Esophagus muscularis mucosa (tissue), 4 donors: ENCODE measurements around the gene TMEM229B. TPM values are rescaled to one million over a fixed set of nuclear protein-coding genes. Genes with fewer than 3 reads are reported as not detected.
"Not testable (repeated sequence)": the region's sequence is repeated elsewhere in the genome, so short reads cannot be mapped to it uniquely, and the experiment has no call there.

ENCODE experiments used
- DNase-seq: peaks from one replicate; pipeline ENCODE4 v3.0.0-alpha.2; 2017; ENCODE audit errors: extremely low spot score
- H3K27ac ChIP-seq, 4 donors: fragments of 200-600 bp; sonication (generic); replicated peaks in 1 of 4; 1 replicate in 3 of 4; 2 replicates in 1 of 4; pipeline ENCODE4 v1.5.1; 2016 to 2019; ENCODE audit warnings: mild to moderate bottlenecking in 1 of 4
- H3K27me3 ChIP-seq, 4 donors: fragments of 200-600 bp; sonication (generic); one replicate each; pipeline versions ENCODE4 v1.5.1 to v1.6.0; 2016 to 2019
- H3K36me3 ChIP-seq, 4 donors: fragments of 200-600 bp; sonication (generic); one replicate each; pipeline ENCODE4 v1.5.1; 2016 to 2019
- H3K4me1 ChIP-seq, 4 donors: fragments of 200-600 bp; sonication (generic); one replicate each; pipeline ENCODE4 v1.5.1; 2016 to 2019
- H3K4me3 ChIP-seq, 4 donors: fragments of 200-600 bp; sonication (generic); 1 replicate in 2 of 4; 2 replicates in 2 of 4; pipeline ENCODE4 v1.5.1; 2016 to 2019; ENCODE audit warnings: mild to moderate bottlenecking in 4 of 4, moderate library complexity in 1 of 4
- H3K9me3 ChIP-seq, 4 donors: fragments of 200-600 bp; sonication (generic); 1 replicate in 3 of 4; 2 replicates in 1 of 4; pipeline ENCODE4 v1.5.1; 2016 to 2019
- EP300 ChIP-seq: sonication (generic); formaldehyde crosslinking; IDR thresholded peaks from one replicate; pipeline ENCODE4 v1.6.1; 2017; ENCODE audit warnings: antibody characterized with exemption
- POLR2A ChIP-seq: fragments of 450-650 bp; IDR thresholded peaks from one replicate; pipeline ENCODE4 v1.6.1; 2017; ENCODE audit warnings: antibody characterized with exemption, moderate library complexity, mild to moderate bottlenecking, low read depth
- POLR2AphosphoS5 ChIP-seq, 2 donors: sonication (generic); formaldehyde crosslinking; IDR thresholded peaks; one replicate each; pipeline ENCODE4 v1.6.1; 2017; ENCODE audit warnings: antibody characterized with exemption in 2 of 2
- WGBS: methylation state at CpG from one replicate; pipeline ENCODE4 v1.1.5; 2018; 5-methylcytosine and 5-hydroxymethylcytosine counted together
- intact Hi-C: fragments of 100-400 bp; cut with DNase I; formaldehyde crosslinking; loops from one replicate; pipeline ENCODE4 v1.15.1; 2023
- total RNA-seq, 4 donors: library from RNA; depleted of rRNA; stranded (reverse); fragments of >200 nt; gene quantifications; one replicate each; pipeline versions ENCODE4 v1.1.0 to v1.2.1, GENCODE V29; 2016
- TF ChIP-seq, protein P1 (sequence below), 3 experiments: fragments of 200-600 bp in 2 of 3; fragments of 450-650 bp in 1 of 3; sonication (generic) in 2 of 3; IDR thresholded peaks; one replicate each; pipeline ENCODE4 v1.5.1; 2017 to 2019; ENCODE audit warnings: antibody characterized with exemption in 3 of 3, mild to moderate bottlenecking in 2 of 3, moderate library complexity in 1 of 3

TMEM229B gene
- total RNA-seq, 4 donors from 2014 or later = 2.0 to 4.2 (median 3.4) TPM

DNA sequence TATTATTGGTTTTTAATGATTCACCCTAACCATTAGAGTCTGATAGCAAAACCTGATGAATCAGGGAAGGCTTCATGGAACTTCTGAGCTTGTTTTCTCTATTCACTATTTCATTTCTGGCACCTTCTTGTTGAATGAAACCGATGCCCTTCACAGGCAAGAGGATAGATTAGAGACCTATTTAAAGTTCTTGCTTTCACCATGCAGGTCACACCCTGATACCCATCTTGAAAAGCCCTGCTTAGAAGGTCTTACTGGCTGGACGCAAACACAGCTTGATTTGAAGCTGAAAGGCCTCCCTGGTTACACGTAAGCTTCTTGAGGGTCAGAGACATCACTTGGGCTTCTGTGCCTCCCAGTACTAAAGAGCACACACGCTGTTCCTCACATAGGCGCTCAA, 29.2 kb downstream of the TMEM229B start:
- Histone ChIP-seq H3K4me3 (no peak overlapping the region), H3K27ac (no peak overlapping the region), H3K4me1 (peaks cover 0 to 3% (median 0%) of the 10 kb centered on the region in 4 donors), H3K36me3 (no peaks in the 10 kb centered on the region), H3K9me3 (no peaks in the 10 kb centered on the region), H3K27me3 (peaks cover 0 to 7% (median 0%) of the 10 kb centered on the region in 4 donors)
- no peak for TF ChIP-seq EP300
- intact Hi-C loops = no loop called here
- 85% methylated on average over 5 of the region's 5 CpGs for WGBS
- DNase-seq = no peak

DNA sequence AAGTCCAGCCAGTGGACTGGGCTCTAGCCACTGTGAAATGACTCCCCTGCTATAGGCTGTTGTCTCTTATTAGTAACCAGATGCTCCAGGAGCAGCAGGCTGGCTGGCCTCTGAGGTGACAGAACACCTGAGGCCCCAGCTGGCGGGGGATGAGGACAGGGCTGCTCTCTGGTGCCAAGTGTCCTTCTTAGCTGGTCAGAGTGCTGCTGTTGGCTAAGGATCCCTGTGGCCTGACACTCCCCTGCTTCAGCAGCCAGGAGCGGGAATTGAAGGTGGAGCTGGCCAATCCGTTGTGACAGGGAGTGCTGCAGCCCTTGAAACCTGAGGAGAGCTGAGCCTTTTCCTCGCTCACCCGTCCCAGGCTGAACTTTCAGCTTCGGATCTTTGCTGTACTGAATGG, 30.7 kb downstream of the TMEM229B start:
- intact Hi-C loops = no loop called here
- no peak overlapping the region for H3K27ac ChIP-seq
- H3K4me3 ChIP-seq = no peak overlapping the region
- no peaks in the 10 kb centered on the region for H3K36me3 ChIP-seq
- H3K9me3 ChIP-seq = no peaks in the 10 kb centered on the region
- 18% methylated on average over 6 of the region's 6 CpGs for WGBS
- H3K4me1 ChIP-seq = peaks cover 0 to 3% (median 0%) of the 10 kb centered on the region in 4 donors
- peaks cover 0 to 20% (median 0%) of the 10 kb centered on the region in 4 donors for H3K27me3 ChIP-seq
- TF ChIP-seq EP300 = no peak
- no peak for TF ChIP-seq POLR2A
- TF ChIP-seq, protein P1, sequence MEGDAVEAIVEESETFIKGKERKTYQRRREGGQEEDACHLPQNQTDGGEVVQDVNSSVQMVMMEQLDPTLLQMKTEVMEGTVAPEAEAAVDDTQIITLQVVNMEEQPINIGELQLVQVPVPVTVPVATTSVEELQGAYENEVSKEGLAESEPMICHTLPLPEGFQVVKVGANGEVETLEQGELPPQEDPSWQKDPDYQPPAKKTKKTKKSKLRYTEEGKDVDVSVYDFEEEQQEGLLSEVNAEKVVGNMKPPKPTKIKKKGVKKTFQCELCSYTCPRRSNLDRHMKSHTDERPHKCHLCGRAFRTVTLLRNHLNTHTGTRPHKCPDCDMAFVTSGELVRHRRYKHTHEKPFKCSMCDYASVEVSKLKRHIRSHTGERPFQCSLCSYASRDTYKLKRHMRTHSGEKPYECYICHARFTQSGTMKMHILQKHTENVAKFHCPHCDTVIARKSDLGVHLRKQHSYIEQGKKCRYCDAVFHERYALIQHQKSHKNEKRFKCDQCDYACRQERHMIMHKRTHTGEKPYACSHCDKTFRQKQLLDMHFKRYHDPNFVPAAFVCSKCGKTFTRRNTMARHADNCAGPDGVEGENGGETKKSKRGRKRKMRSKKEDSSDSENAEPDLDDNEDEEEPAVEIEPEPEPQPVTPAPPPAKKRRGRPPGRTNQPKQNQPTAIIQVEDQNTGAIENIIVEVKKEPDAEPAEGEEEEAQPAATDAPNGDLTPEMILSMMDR (IDR thresholded peaks at IDR 0.05) = no peak
- TF ChIP-seq POLR2AphosphoS5 (IDR thresholded peaks at IDR 0.05) = no peak
- DNase-seq = no peak

DNA sequence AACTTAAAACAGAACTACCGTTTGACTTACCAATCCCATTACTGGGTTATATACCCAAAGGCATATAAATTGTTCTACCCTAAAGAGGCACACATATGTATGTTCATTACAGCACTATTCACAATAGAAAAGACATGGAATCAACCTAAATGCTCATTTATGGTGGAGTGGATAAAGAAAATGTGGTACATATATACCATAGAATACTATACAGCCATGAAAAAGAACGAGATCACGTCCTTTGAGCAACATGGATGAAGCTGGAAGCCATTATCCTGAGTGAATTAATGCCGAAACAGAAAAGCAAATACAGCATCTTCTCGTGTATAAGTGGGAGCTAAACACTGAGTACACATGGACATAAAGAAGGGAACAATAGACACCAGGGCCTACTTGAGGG, 31.8 kb downstream of the TMEM229B start:
- TF ChIP-seq, protein P1 (IDR thresholded peaks at IDR 0.05) = no peak
- TF ChIP-seq POLR2AphosphoS5 (IDR thresholded peaks at IDR 0.05) (no peak), POLR2A (no peak), EP300 (no peak)

DNA sequence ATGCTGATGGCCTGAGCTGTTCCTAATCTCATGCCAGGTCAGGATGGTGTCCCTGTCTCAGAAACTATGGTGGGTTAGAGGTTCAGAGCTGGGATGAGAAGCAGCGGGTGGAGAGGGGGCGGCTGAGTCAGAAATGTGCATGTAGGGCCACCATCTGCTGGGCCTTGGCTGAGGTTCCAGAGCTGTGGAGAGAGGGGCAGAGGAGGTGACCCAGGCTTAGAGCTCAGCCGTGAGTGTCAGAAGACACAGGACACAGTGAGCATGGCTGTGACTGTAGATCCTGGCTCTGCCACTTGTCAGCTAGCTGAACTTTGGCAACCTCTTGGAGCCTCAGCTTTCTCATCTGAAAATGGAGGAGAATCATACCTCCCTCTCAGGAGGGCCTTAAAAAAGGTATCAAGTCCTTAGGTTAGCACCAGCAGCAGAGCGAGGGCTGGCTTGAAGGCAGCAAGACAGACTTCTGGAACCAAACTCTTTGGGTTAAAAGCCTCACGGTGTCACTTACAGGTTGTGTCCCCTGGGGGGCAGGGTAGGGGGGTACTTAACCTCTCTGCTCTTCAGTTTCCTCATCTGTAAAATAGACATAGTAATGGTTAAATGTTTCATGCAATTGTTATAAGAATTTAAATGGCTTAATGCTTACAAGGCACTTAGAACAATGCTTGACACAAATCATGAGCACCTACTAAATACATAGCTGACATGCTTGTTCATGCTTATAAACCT, 34.8 kb downstream of the TMEM229B start:
- Histone ChIP-seq H3K27me3 (peaks cover 0 to 22% (median 0%) of the 10 kb centered on the region in 4 donors), H3K27ac (no peak overlapping the region), H3K4me1 (peaks cover 0 to 3% (median 0%) of the 10 kb centered on the region in 4 donors), H3K36me3 (no peaks in the 10 kb centered on the region), H3K4me3 (no peak overlapping the region), H3K9me3 (no peaks in the 10 kb centered on the region)
- intact Hi-C loops = no loop called here
- DNase-seq = no peak
- TF ChIP-seq POLR2A = no peak
- TF ChIP-seq, protein P1 (IDR thresholded peaks at IDR 0.05) = no peak
- TF ChIP-seq POLR2AphosphoS5 (IDR thresholded peaks at IDR 0.05) = no peak
- TF ChIP-seq EP300 = no peak
- 85% methylated on average over 5 of the region's 5 CpGs for WGBS

More for the DNA sequence above, 31.8 kb downstream of the TMEM229B start:
- peaks cover 0 to 3% (median 0%) of the 10 kb centered on the region in 4 donors for H3K4me1 ChIP-seq
- H3K9me3 ChIP-seq = no peaks in the 10 kb centered on the region
- no peaks in the 10 kb centered on the region for H3K36me3 ChIP-seq
- 93% methylated on average over 5 of the region's 5 CpGs for WGBS
- H3K4me3 ChIP-seq = no peak overlapping the region
- H3K27me3 ChIP-seq = peaks cover 0 to 22% (median 0%) of the 10 kb centered on the region in 4 donors
- no peak for DNase-seq
- intact Hi-C loops = no loop called here
- no peak overlapping the region for H3K27ac ChIP-seq

DNA sequence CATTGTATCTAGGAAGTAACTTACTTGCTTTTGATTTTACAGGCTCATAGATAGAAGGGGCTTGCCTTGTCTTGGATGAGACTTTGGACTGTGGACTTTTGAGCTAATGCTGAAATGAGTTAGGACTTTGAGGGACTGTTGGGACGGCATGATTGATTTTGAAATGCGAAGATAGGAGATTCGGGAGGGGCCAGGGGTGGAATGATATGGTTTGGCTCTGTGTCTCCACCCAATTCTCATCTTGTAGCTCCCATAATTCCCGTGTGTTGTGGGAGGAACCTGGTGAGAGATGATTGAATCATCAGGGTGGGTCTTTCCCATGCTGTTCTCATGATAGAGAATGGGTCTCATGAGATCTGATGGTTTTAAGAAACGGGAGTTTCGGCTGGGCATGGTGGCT, 36.9 kb downstream of the TMEM229B start:
- peaks cover 0 to 22% (median 0%) of the 10 kb centered on the region in 4 donors for H3K27me3 ChIP-seq
- H3K4me1 ChIP-seq, H3K4me3 ChIP-seq, intact Hi-C loops, H3K27ac ChIP-seq, H3K36me3 ChIP-seq, H3K9me3 ChIP-seq, DNase-seq: not testable (repeated sequence)
- 81% methylated on average over 6 of the region's 6 CpGs for WGBS
